ENCODE results near the gene GOLGA6L4. TPM values are rescaled to one million over a fixed set of nuclear protein-coding genes. Genes with fewer than 3 reads are reported as not detected.
"Not testable (repeated sequence)": the region's sequence is repeated elsewhere in the genome, so short reads cannot be mapped to it uniquely, and the experiment has no call there.

Gene GOLGA6L4
- total RNA-seq (0.66 TPM), polyA plus RNA-seq (ENCODE audit: insufficient read depth in 1 of 8, insufficient read length in 8 of 8, low replicate concordance in 1 of 8) (1 to 10 TPM; 3.0 to 9.1 (median 5.8) TPM)
- long read RNA-seq, donor 1: 0 reads
- long read RNA-seq, donor 2: 0 reads
- long read RNA-seq, donor 3: 0 reads
- long read RNA-seq, donor 4: 0 reads
- long read RNA-seq, donor 5: 0 reads
- long read RNA-seq, donor 6: 0 reads
- long read RNA-seq, donor 7: 0 reads
- long read RNA-seq, donor 8: 0 reads
- long read RNA-seq, donor 9: 0 reads
- long read RNA-seq, donor 10: 0 reads
- long read RNA-seq, donor 11: 0 reads

- not testable (repeated sequence) for H3K9me3 ChIP-seq (replicated peaks; ENCODE audit: control insufficient read depth, low read depth, low read length); H3K36me3 ChIP-seq (ENCODE audit: control insufficient read depth, insufficient read depth, low read length); DNase-seq; H3K4me3 ChIP-seq (ENCODE audit: low read length); H3K27ac ChIP-seq (ENCODE audit: low read length); H3K27me3 ChIP-seq (ENCODE audit: control insufficient read depth, insufficient read depth, low read length); H3K4me1 ChIP-seq (ENCODE audit: control insufficient read depth, insufficient read depth, low read length)
- WGBS (ENCODE audit: insufficient coverage): no CpG with 5 or more reads among the region's 13 CpGs
Measured at GRCh38 chr15:84235573-84235972, at the start of gene GOLGA6L4. GOLGA6L4 (plus strand) TSS chr15:84235773; CDS start chr15:84235835, 62 bp downstream.

DNA sequence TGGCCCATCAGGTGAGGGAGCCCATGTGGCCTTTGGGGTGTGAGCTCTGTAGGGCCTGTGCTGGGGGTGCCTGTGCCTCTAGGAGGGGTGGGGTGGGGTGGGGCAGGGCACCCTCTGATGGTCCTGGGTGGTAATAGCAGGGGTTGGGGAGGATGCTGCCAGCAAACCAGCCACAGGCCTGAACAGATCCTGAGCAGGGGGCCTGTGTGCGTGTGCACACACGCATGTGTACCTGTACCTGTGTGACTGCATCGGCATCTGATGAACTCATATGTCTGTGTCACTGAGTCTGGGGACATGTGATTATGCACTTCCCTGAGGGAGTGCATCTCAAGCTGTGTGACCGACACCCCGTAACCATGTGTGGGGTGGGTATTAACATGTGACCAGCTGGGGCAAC, 42.6 kb upstream of the GOLGA6L4 start:
- not testable (repeated sequence) for H3K36me3 ChIP-seq (ENCODE audit: control insufficient read depth, insufficient read depth, low read length); H3K4me1 ChIP-seq (ENCODE audit: control insufficient read depth, insufficient read depth, low read length); H3K27me3 ChIP-seq (ENCODE audit: control insufficient read depth, insufficient read depth, low read length); DNase-seq; H3K4me3 ChIP-seq (ENCODE audit: low read length); H3K9me3 ChIP-seq (replicated peaks; ENCODE audit: control insufficient read depth, low read depth, low read length); H3K27ac ChIP-seq (ENCODE audit: low read length)
- WGBS (ENCODE audit: insufficient coverage): no CpG with 5 or more reads among the region's 5 CpGs

DNA sequence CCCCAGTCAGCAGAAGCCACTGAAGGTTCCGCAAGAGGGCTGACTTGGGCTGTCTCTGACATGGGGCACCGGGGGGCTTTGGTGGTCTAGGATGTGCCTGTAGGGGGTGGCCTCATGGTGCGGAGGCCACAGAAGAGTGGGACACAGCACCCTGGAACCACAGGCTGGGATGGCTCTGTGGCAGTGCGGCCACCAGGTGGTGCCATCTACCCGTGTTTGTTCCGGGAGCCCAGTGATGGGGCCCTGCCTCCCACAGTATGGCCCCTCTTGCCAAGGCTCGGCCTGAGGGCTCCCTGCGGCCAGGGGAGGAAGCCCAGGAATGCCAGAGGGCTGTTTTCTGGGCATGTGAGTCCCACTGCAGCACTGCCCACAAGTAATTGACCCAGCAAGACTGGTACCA, 40.0 kb upstream of the GOLGA6L4 start:
- not testable (repeated sequence) for H3K27me3 ChIP-seq (ENCODE audit: control insufficient read depth, insufficient read depth, low read length); H3K4me1 ChIP-seq (ENCODE audit: control insufficient read depth, insufficient read depth, low read length); DNase-seq; H3K4me3 ChIP-seq (ENCODE audit: low read length); H3K9me3 ChIP-seq (replicated peaks; ENCODE audit: control insufficient read depth, low read depth, low read length); H3K27ac ChIP-seq (ENCODE audit: low read length); H3K36me3 ChIP-seq (ENCODE audit: control insufficient read depth, insufficient read depth, low read length)
- no CpG with 5 or more reads among the region's 8 CpGs for WGBS (ENCODE audit: insufficient coverage)

DNA sequence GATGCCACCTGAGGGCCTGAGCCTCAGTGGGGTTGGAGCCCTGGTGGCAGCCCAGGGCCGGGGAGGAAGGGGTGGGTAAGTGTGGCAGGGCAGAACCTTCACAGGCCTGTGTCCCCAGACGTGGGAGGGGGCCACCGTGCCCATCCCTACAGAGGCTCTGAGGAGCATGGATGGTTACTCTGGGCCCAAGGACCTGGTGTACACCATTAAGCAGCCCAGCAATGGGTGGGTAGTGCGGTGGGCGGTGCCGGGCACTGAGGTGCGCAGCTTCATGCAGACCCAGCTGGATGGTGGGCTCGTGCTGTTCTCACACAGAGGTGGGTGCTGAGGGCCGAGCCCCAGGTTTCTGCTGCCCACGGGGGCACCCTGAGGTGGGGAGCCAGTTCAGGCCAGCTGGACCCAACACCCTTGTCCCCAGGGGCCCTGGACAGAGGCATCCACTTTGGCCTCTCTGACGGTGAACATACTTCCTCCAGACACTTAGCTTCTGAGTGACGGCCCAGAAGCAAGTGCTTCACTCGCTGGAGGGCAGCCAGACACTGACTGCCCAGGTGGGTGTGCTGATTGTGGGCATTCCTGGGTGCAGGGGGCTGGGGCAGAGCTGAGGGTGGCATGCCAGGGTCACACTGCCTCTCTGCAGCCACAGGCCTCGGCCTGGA, 38.9 kb upstream of the GOLGA6L4 start:
- H3K27ac ChIP-seq (ENCODE audit: low read length); H3K36me3 ChIP-seq (ENCODE audit: control insufficient read depth, insufficient read depth, low read length); H3K4me1 ChIP-seq (ENCODE audit: control insufficient read depth, insufficient read depth, low read length); H3K4me3 ChIP-seq (ENCODE audit: low read length); H3K27me3 ChIP-seq (ENCODE audit: control insufficient read depth, insufficient read depth, low read length); DNase-seq; H3K9me3 ChIP-seq (replicated peaks; ENCODE audit: control insufficient read depth, low read depth, low read length): not testable (repeated sequence)
- no CpG with 5 or more reads among the region's 14 CpGs for WGBS (ENCODE audit: insufficient coverage)

DNA sequence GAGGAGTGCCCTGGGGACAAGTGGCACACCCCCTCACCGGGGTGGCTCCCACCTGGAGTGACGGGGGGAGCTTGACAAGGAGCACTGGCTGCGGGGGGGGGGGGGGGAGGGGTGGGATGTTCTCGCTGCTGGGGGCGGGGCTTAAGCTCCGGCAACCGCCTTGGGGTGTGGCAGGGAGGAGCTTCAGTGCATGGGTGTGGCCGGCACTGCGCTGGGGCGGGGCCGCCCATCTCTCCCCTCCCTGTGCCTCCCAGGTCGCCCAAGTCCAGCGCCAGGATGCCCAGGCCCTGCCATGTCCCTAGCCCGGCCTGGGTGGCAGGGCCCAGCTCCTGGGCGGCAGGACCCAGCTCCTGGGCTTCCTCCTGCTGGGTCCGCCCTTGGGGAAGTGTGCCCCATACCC, 35.7 kb upstream of the GOLGA6L4 start:
- not testable (repeated sequence) for H3K4me3 ChIP-seq (ENCODE audit: low read length); DNase-seq; H3K36me3 ChIP-seq (ENCODE audit: control insufficient read depth, insufficient read depth, low read length); H3K27ac ChIP-seq (ENCODE audit: low read length); H3K9me3 ChIP-seq (replicated peaks; ENCODE audit: control insufficient read depth, low read depth, low read length); H3K27me3 ChIP-seq (ENCODE audit: control insufficient read depth, insufficient read depth, low read length); H3K4me1 ChIP-seq (ENCODE audit: control insufficient read depth, insufficient read depth, low read length)
- no CpG with 5 or more reads among the region's 16 CpGs for WGBS (ENCODE audit: insufficient coverage)

DNA sequence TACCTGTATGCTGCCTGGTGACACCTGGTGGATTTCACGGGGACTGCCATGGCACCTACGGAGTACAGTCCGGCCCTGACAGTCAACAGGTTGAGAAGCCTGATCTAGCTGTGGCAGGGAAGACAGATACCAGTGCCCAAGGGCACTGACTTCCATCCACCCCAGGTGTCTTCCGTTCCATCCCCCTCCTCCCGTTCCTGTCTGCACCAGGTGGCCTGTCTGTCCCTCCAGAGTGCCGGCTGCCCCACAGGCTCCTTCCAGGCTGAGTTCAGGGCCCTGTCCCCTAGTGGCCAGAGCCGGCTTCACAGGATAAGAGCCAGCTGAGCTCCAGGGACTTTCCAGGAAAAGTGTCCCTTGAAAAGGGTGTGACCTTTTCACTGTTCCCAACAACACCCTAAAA, 10.9 kb downstream of the GOLGA6L4 start:
- not testable (repeated sequence) for H3K4me1 ChIP-seq (ENCODE audit: control insufficient read depth, insufficient read depth, low read length); H3K36me3 ChIP-seq (ENCODE audit: control insufficient read depth, insufficient read depth, low read length); H3K27me3 ChIP-seq (ENCODE audit: control insufficient read depth, insufficient read depth, low read length); DNase-seq; H3K9me3 ChIP-seq (replicated peaks; ENCODE audit: control insufficient read depth, low read depth, low read length); H3K4me3 ChIP-seq (ENCODE audit: low read length); H3K27ac ChIP-seq (ENCODE audit: low read length)
- no CpG with 5 or more reads among the region's 7 CpGs for WGBS (ENCODE audit: insufficient coverage)
